Mesodermal cell (in vitro differentiated cells): ENCODE data around the gene WNT3A.
A peak's percentile ranks its signal among the peaks of the same experiment; 100 is the strongest.

Source experiments
- H3K27ac ChIP-seq: 2 replicates; pipeline ENCODE4 v1.7.0; 2013; ENCODE audit warnings: mild to moderate bottlenecking, low read depth, low read length, moderate library complexity; ENCODE audit not compliant: severe bottlenecking
- H3K36me3 ChIP-seq: 2 replicates; pipeline ENCODE4 v1.7.1; 2013; ENCODE audit warnings: mild to moderate bottlenecking, low read length, moderate library complexity; ENCODE audit not compliant: control insufficient read depth, insufficient read depth
- H3K4me1 ChIP-seq: one replicate; pipeline ENCODE4 v1.7.1; 2013; ENCODE audit warnings: mild to moderate bottlenecking, low read length; ENCODE audit not compliant: insufficient read depth, control insufficient read depth, poor library complexity, severe bottlenecking
- H3K4me3 ChIP-seq: 2 replicates; pipeline ENCODE4 v1.7.0; 2013; ENCODE audit warnings: low read length, control low read depth, mild to moderate bottlenecking; ENCODE audit not compliant: insufficient read depth, poor library complexity, severe bottlenecking; ENCODE audit errors: extremely low read depth
- H3K9me3 ChIP-seq: 2 replicates; pipeline ENCODE4 v1.7.1; 2013; ENCODE audit warnings: mild to moderate bottlenecking, low read length, moderate library complexity; ENCODE audit not compliant: control insufficient read depth
- WGBS, 2 experiments: methylation state at CpG; one replicate each; pipeline ENCODE4 v1.1.5; 2013; ENCODE audit warnings: missing lambda C conversion rate in 2 of 2; ENCODE audit not compliant: insufficient coverage in 2 of 2; 5-methylcytosine and 5-hydroxymethylcytosine counted together

Gene WNT3A

DNA sequence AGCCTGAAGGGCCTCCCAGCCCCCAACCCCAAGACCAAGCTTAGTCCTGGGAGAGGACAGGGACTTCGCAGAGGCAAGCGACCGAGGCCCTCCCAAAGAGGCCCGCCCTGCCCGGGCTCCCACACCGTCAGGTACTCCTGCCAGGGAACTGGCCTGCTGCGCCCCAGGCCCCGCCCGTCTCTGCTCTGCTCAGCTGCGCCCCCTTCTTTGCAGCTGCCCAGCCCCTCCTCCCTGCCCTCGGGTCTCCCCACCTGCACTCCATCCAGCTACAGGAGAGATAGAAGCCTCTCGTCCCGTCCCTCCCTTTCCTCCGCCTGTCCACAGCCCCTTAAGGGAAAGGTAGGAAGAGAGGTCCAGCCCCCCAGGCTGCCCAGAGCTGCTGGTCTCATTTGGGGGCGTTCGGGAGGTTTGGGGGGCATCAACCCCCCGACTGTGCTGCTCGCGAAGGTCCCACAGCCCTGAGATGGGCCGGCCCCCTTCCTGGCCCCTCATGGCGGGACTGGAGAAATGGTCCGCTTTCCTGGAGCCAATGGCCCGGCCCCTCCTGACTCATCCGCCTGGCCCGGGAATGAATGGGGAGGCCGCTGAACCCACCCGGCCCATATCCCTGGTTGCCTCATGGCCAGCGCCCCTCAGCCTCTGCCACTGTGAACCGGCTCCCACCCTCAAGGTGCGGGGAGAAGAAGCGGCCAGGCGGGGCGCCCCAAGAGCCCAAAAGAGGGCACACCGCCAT is 53.8 kb downstream of the WNT3A start:
- WGBS, 2 experiments, result 45 to 47% methylated on average over 18 to 26 of the region's 34 CpGs

DNA sequence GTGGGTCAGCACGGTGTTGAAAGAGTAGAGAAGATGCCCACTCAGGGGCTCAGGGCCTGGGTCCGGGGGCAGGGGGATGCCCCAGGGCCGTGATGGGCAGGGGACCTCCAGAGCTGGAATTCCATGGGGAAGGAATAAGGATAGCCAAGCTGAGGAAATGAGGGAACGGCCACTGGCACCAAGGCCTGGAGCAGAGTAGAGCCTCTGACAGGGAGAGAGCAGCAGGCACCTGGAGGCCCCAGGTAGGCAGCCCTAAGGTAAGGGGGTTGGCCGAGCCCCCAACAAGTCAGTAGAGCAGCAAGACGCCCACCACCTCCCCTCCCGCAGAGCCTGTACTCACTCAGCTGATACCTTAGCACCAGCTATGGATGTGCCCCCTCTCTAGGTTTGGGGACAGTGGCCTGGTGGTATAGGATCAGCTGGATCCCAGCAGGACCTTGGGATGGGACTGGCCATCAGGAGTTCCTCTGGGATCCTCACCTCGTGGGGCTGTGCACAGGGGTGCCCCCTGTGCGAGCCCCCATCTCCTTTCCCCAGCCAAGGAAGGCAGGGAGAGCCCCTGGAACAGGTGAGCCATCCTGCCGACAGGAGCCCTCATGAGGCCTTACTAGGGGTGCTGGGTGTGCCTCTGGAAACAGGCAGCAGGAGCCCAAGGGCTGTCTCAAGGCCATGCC is 54.8 kb downstream of the WNT3A start:
- peaks cover 5% of the 10 kb centered on the region for H3K4me1 ChIP-seq
- H3K9me3 ChIP-seq, result no peaks in the 10 kb centered on the region
- WGBS, 2 experiments, result 94 to 96% methylated on average over 6 to 8 of the region's 10 CpGs
- H3K36me3 ChIP-seq, result no peaks in the 10 kb centered on the region
- no peak overlapping the region for H3K27ac ChIP-seq
- H3K4me3 ChIP-seq, result no peak overlapping the region

More for the DNA sequence above, 53.8 kb downstream of the WNT3A start:
- Histone ChIP-seq H3K36me3 (no peaks in the 10 kb centered on the region), H3K4me3 (peak overlapping the region; percentile 2), H3K9me3 (no peaks in the 10 kb centered on the region), H3K4me1 (peaks cover 5% of the 10 kb centered on the region), H3K27ac (no peak overlapping the region)

DNA sequence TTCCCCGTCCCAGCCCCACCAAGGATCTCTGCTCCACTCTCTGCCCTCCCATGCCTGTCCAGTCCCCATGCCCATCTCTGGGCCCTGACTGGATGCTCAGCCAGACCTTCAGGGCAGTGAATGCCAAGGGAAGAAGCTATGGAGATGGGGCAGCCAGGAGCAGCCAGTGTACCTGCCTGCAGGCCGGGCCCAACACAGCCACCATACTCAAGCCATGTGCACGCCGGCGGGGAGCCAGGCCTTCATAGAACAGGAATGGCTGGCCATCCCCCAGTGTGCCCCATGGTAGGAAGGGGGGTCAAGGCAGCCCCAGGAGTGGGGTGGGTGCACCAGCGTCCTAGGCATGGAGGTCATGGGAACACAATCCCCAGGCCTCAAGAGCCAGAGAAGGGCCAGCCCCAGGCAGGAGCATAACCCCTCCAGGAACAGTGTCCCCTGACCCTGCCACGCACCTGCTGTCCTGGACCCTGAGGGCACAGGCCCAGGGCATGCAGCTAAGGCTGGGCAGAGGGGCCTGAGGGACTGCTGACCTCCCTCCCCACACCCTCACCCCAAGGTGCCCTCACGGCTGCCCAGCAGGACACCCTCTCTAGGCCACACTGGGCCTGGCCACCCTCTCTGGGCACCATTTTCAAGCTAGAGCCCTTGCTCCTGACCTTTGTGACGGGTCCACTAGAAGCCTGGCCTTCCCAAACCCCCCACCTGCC is 55.4 kb downstream of the WNT3A start:
- Histone ChIP-seq H3K4me1 (peaks cover 5% of the 10 kb centered on the region), H3K4me3 (no peak overlapping the region), H3K9me3 (no peaks in the 10 kb centered on the region), H3K36me3 (no peaks in the 10 kb centered on the region), H3K27ac (no peak overlapping the region)
- 94 to 95% methylated on average over 4 to 7 of the region's 9 CpGs for WGBS, 2 experiments

DNA sequence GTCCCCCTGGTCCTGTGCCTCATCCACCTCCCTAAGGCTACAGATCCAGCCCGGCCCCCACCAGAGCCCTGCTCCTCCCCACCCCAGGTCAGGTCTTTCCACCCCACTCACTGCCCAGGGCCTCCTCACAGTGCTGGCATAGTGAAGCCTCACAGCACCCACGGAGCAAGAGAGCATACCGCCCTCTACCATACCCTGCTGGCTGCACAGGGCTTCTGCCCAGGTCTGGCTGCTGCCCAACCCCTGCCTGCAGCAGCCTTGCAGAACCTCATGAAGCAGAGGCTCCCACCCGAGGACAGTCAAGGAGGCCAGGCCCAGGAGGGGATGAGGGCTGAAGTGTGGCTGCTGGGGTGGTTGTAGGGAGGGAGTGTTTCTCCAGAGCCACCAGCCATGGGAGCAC is 56.0 kb downstream of the WNT3A start:
- Histone ChIP-seq H3K4me3 (no peak overlapping the region), H3K36me3 (no peaks in the 10 kb centered on the region), H3K9me3 (no peaks in the 10 kb centered on the region), H3K27ac (no peak overlapping the region), H3K4me1 (peaks cover 5% of the 10 kb centered on the region)
- 56 to 100% methylated on average over 1 to 3 of the region's 4 CpGs for WGBS, 2 experiments

DNA sequence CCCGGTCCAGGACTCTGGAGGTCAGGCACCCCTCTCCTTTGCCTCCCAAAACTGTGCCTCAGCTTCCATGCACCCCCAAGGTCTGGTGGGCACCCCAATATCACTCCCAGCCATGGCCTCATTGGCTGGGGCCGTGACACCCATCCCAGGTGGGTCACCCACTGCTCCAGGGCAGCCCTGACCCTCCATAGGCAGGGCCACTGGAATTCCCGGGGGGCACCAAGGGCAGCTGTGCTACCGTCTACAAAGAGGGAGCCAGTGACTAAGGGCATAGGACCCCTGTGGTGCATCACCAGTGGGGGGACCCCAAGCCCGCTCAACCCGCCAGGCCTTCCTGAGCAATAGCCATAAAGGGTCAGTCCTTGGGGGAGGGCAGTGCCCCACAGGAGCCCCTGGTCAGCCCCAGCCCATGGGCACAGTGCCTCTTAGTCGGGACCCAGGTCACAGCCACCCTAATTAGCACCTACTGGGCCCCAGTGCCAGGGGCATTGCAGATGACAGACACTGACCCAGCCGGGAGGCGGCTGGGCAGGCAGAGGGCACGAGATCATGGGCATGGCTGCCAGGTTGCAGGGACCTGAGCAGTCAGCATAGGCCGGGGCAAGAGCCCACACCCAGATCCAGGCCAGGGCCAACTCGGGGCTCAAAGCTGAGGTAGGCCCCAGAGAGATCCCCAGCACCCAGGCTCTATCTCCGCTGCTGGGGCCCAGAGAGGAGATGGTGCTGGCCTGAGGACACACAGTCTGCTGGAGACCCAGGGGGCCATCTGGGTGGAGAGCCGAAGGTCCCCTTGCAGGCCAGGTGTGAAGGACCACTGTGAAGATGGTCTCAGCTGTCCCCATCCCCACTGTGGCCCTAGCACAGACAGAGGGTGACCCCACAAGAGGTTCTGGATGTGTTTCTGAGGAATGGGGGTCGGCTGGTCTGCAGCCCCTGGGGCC is 56.7 kb downstream of the WNT3A start:
- Histone ChIP-seq H3K27ac (no peak overlapping the region), H3K9me3 (no peaks in the 10 kb centered on the region), H3K4me1 (peaks cover 5% of the 10 kb centered on the region), H3K36me3 (no peaks in the 10 kb centered on the region), H3K4me3 (no peak overlapping the region)
- 88 to 89% methylated on average over 15 of the region's 15 CpGs for WGBS, 2 experiments

DNA sequence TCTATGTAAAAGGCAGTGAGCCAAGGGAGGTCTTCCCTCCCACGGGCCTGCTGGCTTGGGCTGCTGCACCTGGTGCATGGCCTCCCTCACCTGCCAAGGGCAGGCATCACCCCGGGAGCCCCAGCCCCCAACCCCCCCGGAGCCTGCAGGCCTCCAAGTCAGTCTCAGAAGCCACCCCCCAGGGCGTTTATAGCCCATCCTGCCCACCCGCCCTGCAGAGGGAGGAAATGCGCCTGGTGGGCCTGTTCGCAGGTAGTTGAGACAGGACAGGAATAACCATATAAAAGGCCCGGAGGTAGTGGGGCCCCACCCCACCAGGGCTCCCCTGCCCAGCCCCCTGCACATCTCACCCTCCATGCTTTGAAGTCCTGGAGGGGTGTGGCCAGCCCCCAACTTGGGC is 57.5 kb downstream of the WNT3A start:
- no peak overlapping the region for H3K27ac ChIP-seq
- H3K9me3 ChIP-seq, result no peaks in the 10 kb centered on the region
- no peak overlapping the region for H3K4me3 ChIP-seq
- WGBS, 2 experiments, result 7 to 53% methylated on average over 3 to 6 of the region's 8 CpGs
- H3K4me1 ChIP-seq, result peaks cover 5% of the 10 kb centered on the region
- H3K36me3 ChIP-seq, result no peaks in the 10 kb centered on the region

DNA sequence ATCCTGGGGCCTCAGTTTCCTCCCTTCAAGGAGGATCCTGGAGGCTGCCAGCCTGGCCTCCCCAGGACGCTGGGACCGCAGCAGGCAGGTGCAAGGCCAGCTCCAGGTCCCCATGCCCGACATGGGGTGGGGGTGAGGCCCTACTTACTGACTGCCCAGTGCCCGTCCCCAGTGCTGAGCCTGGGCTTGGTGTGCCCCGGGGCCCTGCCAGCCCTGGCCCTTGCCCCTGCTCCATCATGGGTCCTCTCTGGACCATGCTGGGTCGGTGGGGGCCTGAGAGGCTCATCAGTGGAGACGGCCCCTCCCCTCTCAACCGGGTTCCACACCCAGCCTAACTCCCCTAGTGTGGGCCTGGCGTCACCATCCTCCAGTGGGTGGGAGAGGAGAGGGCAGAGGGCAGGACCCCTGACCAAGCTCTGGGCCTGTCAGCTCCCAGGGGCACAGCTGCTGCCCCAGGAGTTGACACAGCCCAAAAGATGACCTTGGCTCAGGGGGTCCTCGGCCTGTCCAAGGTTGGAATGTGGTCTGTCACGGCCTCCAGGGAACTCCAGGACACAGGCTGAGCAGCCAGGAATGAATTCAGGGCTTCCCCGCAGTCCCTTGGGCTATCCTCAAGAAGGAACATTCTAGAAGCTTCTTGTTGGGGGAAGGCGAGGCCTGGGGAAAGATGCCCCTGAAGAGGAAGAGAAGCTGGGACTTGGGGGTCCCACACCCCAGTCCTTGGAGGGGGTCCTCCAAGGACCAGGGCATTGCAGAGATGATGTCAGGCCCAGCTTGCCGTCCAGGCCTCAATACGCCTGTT is 58.1 kb downstream of the WNT3A start:
- Histone ChIP-seq H3K27ac (no peak overlapping the region), H3K36me3 (no peaks in the 10 kb centered on the region), H3K4me1 (peaks cover 5% of the 10 kb centered on the region), H3K4me3 (no peak overlapping the region), H3K9me3 (no peaks in the 10 kb centered on the region)
- 71 to 85% methylated on average over 10 to 13 of the region's 15 CpGs for WGBS, 2 experiments

DNA sequence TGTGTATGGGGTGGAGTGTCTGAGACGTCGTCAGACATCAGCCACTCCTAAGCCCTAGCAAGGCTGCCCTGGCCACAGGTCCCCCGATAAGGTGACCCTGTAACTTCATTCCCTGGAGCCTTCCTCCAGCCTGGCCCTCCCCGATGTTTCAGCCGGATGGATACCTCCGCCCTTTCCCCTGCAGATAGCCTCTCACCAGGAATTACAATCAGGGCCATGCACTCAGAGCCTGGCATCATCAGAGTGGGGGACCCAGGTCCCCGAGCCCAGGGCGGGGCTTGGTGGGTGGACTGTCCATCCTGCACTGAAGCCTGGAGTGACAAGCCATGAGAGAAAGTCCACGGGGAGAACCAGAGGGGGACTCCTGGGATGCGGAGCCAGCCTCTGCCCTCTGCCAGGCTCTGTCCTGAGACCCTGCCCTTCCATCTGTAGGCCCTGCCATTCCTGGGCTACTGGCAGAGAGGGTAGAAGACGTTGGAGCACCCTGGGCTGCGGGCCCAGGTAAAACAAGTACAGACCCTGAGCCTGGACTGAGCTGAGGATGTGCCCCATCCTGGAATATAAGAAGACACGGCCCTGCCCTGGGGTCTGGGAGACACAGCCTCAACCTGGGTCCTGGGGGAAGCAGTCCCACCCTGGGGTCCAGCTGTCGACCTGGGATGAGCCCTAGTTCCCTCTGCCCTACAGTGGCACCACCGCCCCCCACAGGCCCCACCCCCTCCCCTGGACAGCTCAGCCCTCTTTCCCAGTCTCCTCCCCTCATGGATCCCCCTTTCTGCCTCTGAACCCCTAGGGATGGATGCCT is 58.9 kb downstream of the WNT3A start:
- H3K27ac ChIP-seq, result no peak overlapping the region
- no peaks in the 10 kb centered on the region for H3K36me3 ChIP-seq
- H3K9me3 ChIP-seq, result no peaks in the 10 kb centered on the region
- WGBS, 2 experiments, result 88 to 93% methylated on average over 13 to 14 of the region's 15 CpGs
- no peaks in the 10 kb centered on the region for H3K4me1 ChIP-seq
- no peak overlapping the region for H3K4me3 ChIP-seq

DNA sequence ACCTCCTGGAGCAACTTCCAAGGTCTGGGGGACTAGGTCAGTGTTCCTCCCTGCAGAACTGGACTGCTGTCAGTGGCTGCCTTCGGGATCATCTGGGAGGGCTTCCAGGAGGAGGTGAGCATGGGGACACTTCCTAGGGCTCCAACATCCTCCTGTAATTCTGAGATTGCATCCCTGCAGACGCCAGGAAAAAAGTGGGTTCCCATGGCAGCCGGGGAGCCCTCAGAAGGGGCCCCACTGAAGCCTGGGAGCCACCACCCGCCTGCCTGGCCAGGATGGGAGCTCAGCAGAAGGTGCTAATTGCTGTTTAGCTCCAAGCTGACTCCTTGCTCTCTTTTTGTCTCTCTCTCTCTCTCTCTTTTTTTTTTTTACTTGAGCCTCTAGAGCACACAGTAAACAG is 59.6 kb downstream of the WNT3A start:
- whole genome bisulfite sequencing, 2 experiments, result 61 to 65% methylated on average over 4 of the region's 4 CpGs
- Histone ChIP-seq H3K27ac (no peak overlapping the region), H3K4me1 (no peaks in the 10 kb centered on the region)

More for the DNA sequence above, 59.6 kb downstream of the WNT3A start:
- no peaks in the 10 kb centered on the region for H3K9me3 ChIP-seq
- no peaks in the 10 kb centered on the region for H3K36me3 ChIP-seq
- no peak overlapping the region for H3K4me3 ChIP-seq
